Colonic mucosa (tissue), 4 donors: ENCODE data around the gene KRTAP3-3. TPM values are rescaled to one million over a fixed set of nuclear protein-coding genes. Genes with fewer than 3 reads are reported as not detected.

Source experiments
- DNase-seq: peaks from one replicate; pipeline ENCODE4 v3.0.0-alpha.2; 2020
- H3K27ac ChIP-seq: fragments of 200-600 bp; one replicate; pipeline ENCODE4 v1.8.0; 2021
- H3K27me3 ChIP-seq: fragments of 200-600 bp; one replicate; pipeline ENCODE4 v1.8.0; 2021
- H3K36me3 ChIP-seq: fragments of 200-600 bp; one replicate; pipeline ENCODE4 v1.8.0; 2021
- H3K4me1 ChIP-seq: fragments of 200-600 bp; one replicate; pipeline ENCODE4 v1.8.0; 2021; ENCODE audit warnings: mild to moderate bottlenecking
- H3K4me3 ChIP-seq: fragments of 200-600 bp; one replicate; pipeline ENCODE4 v1.8.0; 2021
- H3K9ac ChIP-seq, 2 donors: one replicate each; pipeline ENCODE4 v1.7.0; 2013; ENCODE audit warnings: control low read depth in 2 of 2, low read depth in 2 of 2, low read length in 2 of 2
- H3K9me3 ChIP-seq: fragments of 200-600 bp; one replicate; pipeline ENCODE4 v1.8.0; 2021
- intact Hi-C: fragments of 100-400 bp; cut with DNase I; formaldehyde crosslinking; loops from one replicate; pipeline ENCODE4 v1.14.1; 2022
- total RNA-seq, 2 donors: library from RNA; stranded (reverse); fragmentation: NEBNext Ultra II Directional in 1 of 2; extraction: Animal tissue kit (Norgen Biotek cat#: 25700) in 1 of 2; gene quantifications; one replicate each; pipeline ENCODE4 v1.2.1, GENCODE V29; 2021
- TF ChIP-seq, protein P1 (sequence below): fragments of 200-600 bp; IDR thresholded peaks from one replicate; pipeline ENCODE4 v1.8.0; 2022; ENCODE audit warnings: antibody characterized with exemption, mild to moderate bottlenecking
- donor health status: healthy.
- donor health status: DM: no; HTN: no; CAD: no.
- donor health status: DM: no; HTN: no; CAD: no.

KRTAP3-3 gene
- total RNA-seq, 2 donors from 2014 or later, result not detected

GRCh38 chr17:40945414-40945813 is 48.5 kb downstream of the KRTAP3-3 start:
- Histone ChIP-seq H3K27ac (no peak overlapping the region), H3K27me3 (no peaks in the 10 kb centered on the region), H3K9me3 (no peaks in the 10 kb centered on the region), H3K9ac (no peak overlapping the region), H3K4me3 (no peak overlapping the region), H3K36me3 (no peaks in the 10 kb centered on the region), H3K4me1 (no peaks in the 10 kb centered on the region)
- no peak for DNase-seq
- TF ChIP-seq, protein P1, sequence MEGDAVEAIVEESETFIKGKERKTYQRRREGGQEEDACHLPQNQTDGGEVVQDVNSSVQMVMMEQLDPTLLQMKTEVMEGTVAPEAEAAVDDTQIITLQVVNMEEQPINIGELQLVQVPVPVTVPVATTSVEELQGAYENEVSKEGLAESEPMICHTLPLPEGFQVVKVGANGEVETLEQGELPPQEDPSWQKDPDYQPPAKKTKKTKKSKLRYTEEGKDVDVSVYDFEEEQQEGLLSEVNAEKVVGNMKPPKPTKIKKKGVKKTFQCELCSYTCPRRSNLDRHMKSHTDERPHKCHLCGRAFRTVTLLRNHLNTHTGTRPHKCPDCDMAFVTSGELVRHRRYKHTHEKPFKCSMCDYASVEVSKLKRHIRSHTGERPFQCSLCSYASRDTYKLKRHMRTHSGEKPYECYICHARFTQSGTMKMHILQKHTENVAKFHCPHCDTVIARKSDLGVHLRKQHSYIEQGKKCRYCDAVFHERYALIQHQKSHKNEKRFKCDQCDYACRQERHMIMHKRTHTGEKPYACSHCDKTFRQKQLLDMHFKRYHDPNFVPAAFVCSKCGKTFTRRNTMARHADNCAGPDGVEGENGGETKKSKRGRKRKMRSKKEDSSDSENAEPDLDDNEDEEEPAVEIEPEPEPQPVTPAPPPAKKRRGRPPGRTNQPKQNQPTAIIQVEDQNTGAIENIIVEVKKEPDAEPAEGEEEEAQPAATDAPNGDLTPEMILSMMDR, result no peak
- intact Hi-C loops, result no loop called here

- Histone ChIP-seq H3K36me3 (no peaks in the 10 kb centered on the region), H3K27me3 (no peaks in the 10 kb centered on the region), H3K4me3 (no peak overlapping the region), H3K9ac (no peak overlapping the region), H3K4me1 (no peaks in the 10 kb centered on the region), H3K9me3 (no peaks in the 10 kb centered on the region), H3K27ac (no peak overlapping the region)
- TF ChIP-seq, protein P1, result no peak
- intact Hi-C loops, result no loop called here
- no peak for DNase-seq
Observed at GRCh38 chr17:40944531-40944930, 49.4 kb downstream of the KRTAP3-3 start.

Other genes with a start within 250 kb of the KRTAP3-3 start
- gene KRT25, start 238.8 kb downstream of the KRTAP3-3 start, total RNA-seq, result not detected
- not detected for gene KRT26, start 222.0 kb downstream of the KRTAP3-3 start, total RNA-seq
- gene KRT27, start 211.6 kb downstream of the KRTAP3-3 start, total RNA-seq, result not detected
- gene KRT28, start 194.2 kb downstream of the KRTAP3-3 start, total RNA-seq, result not detected
- gene KRT10, start 171.6 kb downstream of the KRTAP3-3 start, total RNA-seq, result 10 to 100 TPM; 33.6 to 35.1 TPM
- gene KRT12, start 126.9 kb downstream of the KRTAP3-3 start, total RNA-seq, result 1 to 10 TPM; 2.2 to 4.4 TPM
- gene KRT20, start 108.9 kb downstream of the KRTAP3-3 start, total RNA-seq, result 1,000 to 10,000 TPM; 1,610 to 1,735 TPM
- gene KRT23, start 56.5 kb downstream of the KRTAP3-3 start, total RNA-seq, result 1 to 10 TPM in 1 of 2 donors, under 1 TPM in 1; 0.27 to 1.2 TPM
- not detected for gene KRT39, start 27.2 kb downstream of the KRTAP3-3 start, total RNA-seq
- gene KRT40, start 9.8 kb downstream of the KRTAP3-3 start, total RNA-seq, result under 1 TPM in 1 of 2 donors, not detected in 1; 0.32 TPM
- not detected for gene KRTAP3-2, start 5.7 kb upstream of the KRTAP3-3 start, total RNA-seq
- gene KRTAP3-1, start 15.0 kb upstream of the KRTAP3-3 start, total RNA-seq, result not detected
- not detected for gene KRTAP1-5, start 33.0 kb upstream of the KRTAP3-3 start, total RNA-seq
- not detected for gene KRTAP1-4, start 36.0 kb upstream of the KRTAP3-3 start, total RNA-seq
- not detected for gene KRTAP1-3, start 40.7 kb upstream of the KRTAP3-3 start, total RNA-seq
- gene KRTAP1-1, start 47.3 kb upstream of the KRTAP3-3 start, total RNA-seq, result not detected
- not detected for gene KRTAP2-1, start 53.2 kb upstream of the KRTAP3-3 start, total RNA-seq
- gene KRTAP2-2, start 61.1 kb upstream of the KRTAP3-3 start, total RNA-seq, result not detected
- not detected for gene KRTAP2-3, start 66.0 kb upstream of the KRTAP3-3 start, total RNA-seq
- not detected for gene KRTAP2-4, start 71.7 kb upstream of the KRTAP3-3 start, total RNA-seq
- not detected for gene KRTAP4-7, start 90.0 kb upstream of the KRTAP3-3 start, total RNA-seq
- gene KRTAP4-8, start 104.0 kb upstream of the KRTAP3-3 start, total RNA-seq, result not detected
- not detected for gene KRTAP4-16, start 108.0 kb upstream of the KRTAP3-3 start, total RNA-seq
- gene KRTAP4-9, start 111.2 kb upstream of the KRTAP3-3 start, total RNA-seq, result not detected
- not detected for gene KRTAP4-11, start 124.2 kb upstream of the KRTAP3-3 start, total RNA-seq
- gene KRTAP4-12, start 130.0 kb upstream of the KRTAP3-3 start, total RNA-seq, result not detected
- gene KRTAP4-6, start 146.4 kb upstream of the KRTAP3-3 start, total RNA-seq, result not detected
- gene KRTAP4-5, start 155.7 kb upstream of the KRTAP3-3 start, total RNA-seq, result not detected
- not detected for gene KRTAP4-4, start 166.6 kb upstream of the KRTAP3-3 start, total RNA-seq
- gene KRTAP4-3, start 174.1 kb upstream of the KRTAP3-3 start, total RNA-seq, result not detected
- gene KRTAP4-2, start 184.1 kb upstream of the KRTAP3-3 start, total RNA-seq, result not detected
- gene KRTAP4-1, start 190.7 kb upstream of the KRTAP3-3 start, total RNA-seq, result under 1 TPM in 1 of 2 donors, not detected in 1; 0.53 TPM
- not detected for gene KRTAP9-1, start 195.7 kb upstream of the KRTAP3-3 start, total RNA-seq
- gene KRTAP9-2, start 232.5 kb upstream of the KRTAP3-3 start, total RNA-seq, result not detected
- gene KRTAP9-3, start 238.3 kb upstream of the KRTAP3-3 start, total RNA-seq, result not detected
- gene KRTAP9-8, start 243.8 kb upstream of the KRTAP3-3 start, total RNA-seq, result not detected